HEK293T (cell line): ENCODE results near the gene PARP16.

Source experiments
- CTCF ChIA-PET: fragments of 350-600 bp; formaldehyde crosslinking; extraction: SDS; loops from one replicate; lab custom pipeline; 2021; ENCODE audit warnings: antibody characterized with exemption, inconsistent platforms; lab: Yijun Ruan, JAX
- POLR2A ChIA-PET: fragments of 350-600 bp; formaldehyde crosslinking; extraction: SDS; loops from one replicate; lab custom pipeline; 2020; ENCODE audit warnings: antibody characterized with exemption, inconsistent platforms; lab: Yijun Ruan, JAX
- DNase-seq: peaks from one replicate; pipeline ENCODE4 v3.0.0; 2012; ENCODE audit warnings: mixed read lengths; ENCODE audit errors: extremely low spot score
- CTBP1 ChIP-seq: fragments of 450-650 bp; IDR thresholded peaks from 2 replicates; pipeline ENCODE4 v1.6.1; 2016; ENCODE audit warnings: borderline replicate concordance
- ELF4 ChIP-seq: fragments of 450-650 bp; IDR thresholded peaks from 2 replicates; pipeline ENCODE4 v1.6.1; 2017; ENCODE audit warnings: antibody characterized with exemption
- FOXA1 ChIP-seq: fragments of 450-650 bp; IDR thresholded peaks from 2 replicates; pipeline ENCODE4 v1.6.1; 2016; ENCODE audit warnings: mild to moderate bottlenecking
- FOXK2 ChIP-seq: fragments of 450-650 bp; IDR thresholded peaks from 2 replicates; pipeline ENCODE4 v1.6.1; 2016; ENCODE audit warnings: mild to moderate bottlenecking
- FOXM1 ChIP-seq: fragments of 450-650 bp; IDR thresholded peaks from 2 replicates; pipeline ENCODE4 v1.6.1; 2017; ENCODE audit warnings: mild to moderate bottlenecking, borderline replicate concordance
- HDGF ChIP-seq: fragments of 450-650 bp; IDR thresholded peaks from 2 replicates; pipeline ENCODE4 v1.6.1; 2017; ENCODE audit warnings: antibody characterized with exemption, borderline replicate concordance
- LEF1 ChIP-seq: fragments of 450-650 bp; IDR thresholded peaks from 2 replicates; pipeline ENCODE4 v1.6.1; 2017; ENCODE audit warnings: mild to moderate bottlenecking, borderline replicate concordance
- NFRKB ChIP-seq: fragments of 450-650 bp; IDR thresholded peaks from 2 replicates; pipeline ENCODE4 v1.6.1; 2016; ENCODE audit warnings: mild to moderate bottlenecking, moderate library complexity
- PKNOX1 ChIP-seq: fragments of 450-650 bp; IDR thresholded peaks from 2 replicates; pipeline ENCODE4 v1.6.1; 2016
- SP1 ChIP-seq: fragments of 450-650 bp; IDR thresholded peaks from 2 replicates; pipeline ENCODE4 v1.6.1; 2017
- SUZ12 ChIP-seq: fragments of 450-650 bp; IDR thresholded peaks from 2 replicates; pipeline ENCODE4 v1.6.1; 2016; ENCODE audit warnings: mild to moderate bottlenecking
- TARDBP ChIP-seq: fragments of 450-650 bp; IDR thresholded peaks from 2 replicates; pipeline ENCODE4 v1.6.1; 2016
- ZNF384 ChIP-seq: fragments of 450-650 bp; IDR thresholded peaks from 2 replicates; pipeline ENCODE4 v1.6.1; 2016

The PARP16 gene

GRCh38 chr15:65332391-65333147 is 45.9 kb upstream of the PARP16 start:
- TF ChIP-seq ZNF384 (no peak), SP1 (no peak), NFRKB (no peak), PKNOX1 (no peak), FOXK2 (no peak), TARDBP (no peak), FOXA1 (no peak), CTBP1 (no peak), SUZ12 (no peak), HDGF (no peak), ELF4 (no peak)
- CTCF ChIA-PET: no interaction called here
- POLR2A ChIA-PET: no interaction called here
- no peak for DNase-seq

- ChIA-PET POLR2A (no interaction called here), CTCF (no interaction called here)
- TF ChIP-seq FOXA1 (no peak), LEF1 (no peak), SUZ12 (no peak), PKNOX1 (no peak), FOXM1 (no peak), FOXK2 (no peak)
- no peak for DNase-seq
Observed at GRCh38 chr15:65331811-65332210, 45.1 kb upstream of the PARP16 start.

DNA sequence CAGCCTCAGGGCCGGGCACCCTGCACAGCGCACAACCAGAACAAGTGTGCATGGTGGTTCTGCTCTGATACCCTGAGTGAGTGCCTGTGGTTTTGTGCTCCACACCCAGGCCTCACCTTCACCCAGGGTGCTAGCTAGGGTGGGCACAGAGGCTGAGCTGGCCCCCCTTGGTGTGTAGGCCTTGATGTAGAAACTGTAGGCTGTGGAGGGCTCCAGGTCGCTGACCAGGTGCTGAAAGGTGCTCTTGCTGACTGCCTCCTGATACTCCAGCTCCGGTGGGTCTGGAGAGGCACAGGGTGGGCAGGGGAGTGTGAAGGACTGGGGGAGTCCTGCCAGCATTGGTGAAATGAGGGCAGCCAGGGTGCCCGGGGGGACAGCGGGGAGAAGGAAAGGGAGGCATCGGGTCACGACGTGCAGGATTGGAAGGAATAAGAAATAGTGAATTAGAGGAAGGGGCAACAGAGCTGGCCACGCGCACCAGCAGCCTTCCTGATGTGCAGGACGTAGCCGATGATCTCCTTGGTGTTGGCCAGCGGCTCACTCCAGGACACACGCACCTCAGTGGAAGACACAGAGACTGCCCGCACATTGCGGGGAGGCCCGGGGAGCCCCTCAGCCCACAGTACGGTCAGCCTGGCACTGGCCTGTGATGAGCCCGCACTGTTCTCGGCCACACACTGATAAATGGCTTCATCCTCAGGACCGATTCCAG is 44.4 kb upstream of the PARP16 start:
- no peak for DNase-seq
- CTCF ChIA-PET: interaction anchor here (1.3 kb wide), 1 partner anchor 9 kb away, joined by 3 read pairs; no protein-coding TSS in a partner anchor
- POLR2A ChIA-PET: no interaction called here
- no peak for TF ChIP-seq CTBP1
- no peak for TF ChIP-seq ELF4
- TF ChIP-seq NFRKB: no peak

DNA sequence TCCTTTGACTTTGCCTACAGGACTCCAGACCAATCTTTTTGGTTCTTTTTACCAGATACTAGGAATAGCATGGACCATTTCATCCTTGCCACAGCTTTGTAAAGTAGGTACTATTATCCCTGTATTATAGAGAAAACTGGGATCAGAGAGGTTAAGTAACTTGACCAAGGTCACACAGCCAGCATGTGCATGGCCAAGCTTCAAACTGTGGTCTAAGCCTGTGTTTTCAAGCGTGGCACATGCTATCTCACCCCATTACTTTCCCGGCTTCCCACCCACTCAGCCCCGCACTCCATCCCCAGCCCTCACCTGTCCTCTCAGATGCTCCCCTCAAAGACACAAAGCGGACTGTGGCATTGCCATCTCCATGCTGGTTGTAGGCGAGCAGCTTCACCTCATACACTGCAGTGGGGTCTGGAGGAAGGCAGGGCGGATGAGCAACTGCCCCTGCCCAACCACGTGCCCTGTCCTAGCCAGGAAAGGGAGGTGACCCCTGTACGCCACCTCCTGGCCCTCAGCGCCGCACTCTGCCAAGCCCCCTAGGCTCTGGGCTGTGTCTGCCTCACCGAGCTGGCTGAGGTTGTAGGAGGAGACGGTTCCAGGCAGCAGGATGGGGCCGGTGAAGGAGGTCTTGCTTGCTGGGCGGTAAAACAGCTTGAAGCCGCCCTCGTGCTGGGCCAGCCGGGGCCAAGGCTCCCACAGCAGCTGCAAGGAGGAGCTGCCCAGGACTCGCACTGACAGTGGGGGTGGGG is 43.5 kb upstream of the PARP16 start:
- DNase-seq: no peak
- POLR2A ChIA-PET: interaction anchor here (1.9 kb wide), 1 partner anchor 25 kb away, joined by 9 read pairs; the partner anchor contains the start of gene RNU5B-1
- CTCF ChIA-PET: interaction anchor here (1.3 kb wide), 1 partner anchor 10 kb away, joined by 3 read pairs; no protein-coding TSS in a partner anchor
- TF ChIP-seq FOXK2 (no peak), ELF4 (no peak), PKNOX1 (no peak), ZNF384 (no peak)

DNA sequence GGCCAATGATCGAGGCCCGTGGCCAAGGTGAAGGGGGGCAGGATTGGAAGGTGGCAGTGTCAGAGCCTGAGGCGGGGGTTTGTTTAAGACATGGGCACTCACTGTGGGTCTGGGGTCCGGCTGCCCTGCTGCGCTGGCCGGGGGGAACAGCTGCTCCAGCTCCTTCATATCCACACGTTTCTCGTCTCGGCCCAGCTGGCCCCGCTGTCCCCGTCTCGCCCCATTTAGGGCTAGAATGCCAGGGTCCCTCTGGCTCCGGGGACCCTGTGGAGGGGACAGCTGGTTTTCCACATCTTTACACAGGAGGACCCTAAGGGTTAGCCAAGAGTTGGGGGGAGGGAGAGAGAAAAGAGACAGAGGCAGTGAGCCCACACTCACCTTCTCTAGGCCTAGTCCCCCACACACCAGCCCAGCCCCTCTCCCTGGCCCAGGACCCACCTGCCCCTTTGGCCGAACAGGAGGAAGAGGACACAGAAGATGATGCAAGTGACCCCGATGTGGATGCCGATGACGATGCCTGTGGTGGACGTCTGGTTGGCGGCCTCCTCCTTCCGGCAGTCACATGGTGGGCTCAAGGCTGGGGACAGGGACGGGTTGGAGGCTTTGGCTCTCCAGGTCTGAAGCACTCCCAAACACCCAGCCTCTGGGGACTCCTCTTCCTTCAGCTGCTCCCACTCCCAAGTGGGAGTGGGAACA is 42.8 kb upstream of the PARP16 start:
- POLR2A ChIA-PET: interaction anchor here (1.9 kb wide), 1 partner anchor 25 kb away, joined by 9 read pairs; the partner anchor contains the start of gene RNU5B-1
- TF ChIP-seq PKNOX1: no peak
- no peak for TF ChIP-seq NFRKB
- TF ChIP-seq ELF4: no peak
- TF ChIP-seq TARDBP: no peak
- no peak for TF ChIP-seq SUZ12
- TF ChIP-seq FOXA1: no peak
- no peak for TF ChIP-seq CTBP1
- no peak for TF ChIP-seq LEF1
- CTCF ChIA-PET: interaction anchor here (1.0 to 1.3 kb wide), 2 partner anchors 11 kb away, joined by 3 read pairs; no protein-coding TSS in a partner anchor
- DNase-seq: no peak
